ENCODE measurements around the gene MLF1.

Gene MLF1

DNA sequence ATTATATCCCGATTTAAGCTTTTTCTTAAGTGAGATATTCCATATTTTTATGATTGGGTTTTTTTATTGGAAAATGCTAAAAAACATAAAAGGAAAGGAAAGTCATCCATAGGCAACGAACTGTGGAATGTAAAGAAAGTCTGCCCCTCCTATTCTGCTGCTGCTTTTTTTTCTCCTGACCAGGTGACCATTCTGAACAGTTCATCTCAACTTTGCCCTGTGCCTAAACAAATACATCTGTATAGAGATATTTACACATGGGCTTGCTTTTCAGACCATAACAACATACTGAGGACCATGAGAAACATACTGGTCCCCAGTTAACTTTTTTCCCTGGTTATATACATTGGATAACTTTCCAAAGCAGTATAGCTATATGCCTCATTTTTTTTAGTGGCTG is 18.9 kb upstream of the MLF1 start:
- no peak overlapping the region for H3K27ac ChIP-seq (ENCODE audit: low read length)
- no peak overlapping the region for H3K9ac ChIP-seq (ENCODE audit: low read length in 2 of 2)
- no peaks in the 10 kb centered on the region for H3K36me3 ChIP-seq (ENCODE audit: control insufficient read depth in 2 of 2, insufficient read depth in 2 of 2, low read length in 2 of 2)
- H3K9me3 ChIP-seq (ENCODE audit: control insufficient read depth in 2 of 2, low read length in 2 of 2): no peaks in the 10 kb centered on the region
- H3K4me3 ChIP-seq (ENCODE audit: low read length in 2 of 2): no peak overlapping the region
- H3K4me1 ChIP-seq (ENCODE audit: control insufficient read depth, insufficient read depth, low read length): no peaks in the 10 kb centered on the region
- H3K27me3 ChIP-seq (ENCODE audit: control insufficient read depth in 1 of 2, insufficient read depth in 2 of 2, low read length in 2 of 2): no peaks in the 10 kb centered on the region

DNA sequence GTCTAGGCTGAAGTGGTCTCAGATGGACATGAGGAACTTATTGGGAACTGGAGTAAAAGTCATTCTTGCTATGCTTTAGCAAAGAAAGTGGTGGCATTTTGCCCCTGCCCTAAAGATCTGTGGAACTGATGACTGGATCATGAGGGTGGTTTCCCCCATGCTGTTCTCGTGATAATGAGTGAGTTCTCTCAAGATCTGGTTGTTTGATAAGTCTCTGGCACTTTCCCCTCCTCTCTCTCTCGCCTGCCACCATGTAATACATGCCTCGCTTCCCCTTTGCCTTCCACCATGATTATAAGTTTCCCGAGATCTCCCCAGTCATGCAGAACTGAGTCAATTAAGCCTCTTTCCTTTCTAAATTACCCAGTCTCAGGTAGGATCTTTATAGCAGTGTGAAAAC is 11.5 kb upstream of the MLF1 start:
- Histone ChIP-seq H3K36me3 (ENCODE audit: control insufficient read depth in 2 of 2, insufficient read depth in 2 of 2, low read length in 2 of 2) (no peaks in the 10 kb centered on the region), H3K9me3 (ENCODE audit: control insufficient read depth in 2 of 2, low read length in 2 of 2) (no peaks in the 10 kb centered on the region), H3K4me3 (ENCODE audit: low read length in 2 of 2) (no peak overlapping the region), H3K27me3 (ENCODE audit: control insufficient read depth in 1 of 2, insufficient read depth in 2 of 2, low read length in 2 of 2) (no peaks in the 10 kb centered on the region), H3K27ac (ENCODE audit: low read length) (no peak overlapping the region), H3K4me1 (ENCODE audit: control insufficient read depth, insufficient read depth, low read length) (no peaks in the 10 kb centered on the region), H3K9ac (ENCODE audit: low read length in 2 of 2) (no peak overlapping the region)

DNA sequence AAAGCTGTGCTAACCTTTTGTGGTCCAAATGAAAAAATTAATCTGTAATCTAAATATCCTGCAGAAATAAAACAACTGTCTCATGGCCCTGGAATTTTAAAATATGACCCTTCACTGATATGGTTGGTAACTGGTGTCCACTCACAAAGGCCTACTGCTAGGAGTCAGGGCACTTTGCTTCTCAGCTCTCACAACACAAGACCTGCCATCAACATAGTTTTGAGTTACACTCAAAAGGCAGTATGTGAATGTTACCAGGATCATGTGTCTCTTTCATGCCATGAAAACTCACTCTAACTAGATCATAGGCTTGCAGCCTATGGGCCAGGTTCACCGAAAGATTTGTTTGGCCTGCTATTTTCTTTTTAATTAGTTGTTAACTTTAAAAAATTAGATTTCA is 10.0 kb upstream of the MLF1 start:
- Histone ChIP-seq H3K9me3 (ENCODE audit: control insufficient read depth in 2 of 2, low read length in 2 of 2) (no peaks in the 10 kb centered on the region), H3K4me3 (ENCODE audit: low read length in 2 of 2) (no peak overlapping the region), H3K36me3 (ENCODE audit: control insufficient read depth in 2 of 2, insufficient read depth in 2 of 2, low read length in 2 of 2) (no peaks in the 10 kb centered on the region), H3K4me1 (ENCODE audit: control insufficient read depth, insufficient read depth, low read length) (no peaks in the 10 kb centered on the region), H3K27me3 (ENCODE audit: control insufficient read depth in 1 of 2, insufficient read depth in 2 of 2, low read length in 2 of 2) (no peaks in the 10 kb centered on the region), H3K27ac (ENCODE audit: low read length) (no peak overlapping the region), H3K9ac (ENCODE audit: low read length in 2 of 2) (no peak overlapping the region)

DNA sequence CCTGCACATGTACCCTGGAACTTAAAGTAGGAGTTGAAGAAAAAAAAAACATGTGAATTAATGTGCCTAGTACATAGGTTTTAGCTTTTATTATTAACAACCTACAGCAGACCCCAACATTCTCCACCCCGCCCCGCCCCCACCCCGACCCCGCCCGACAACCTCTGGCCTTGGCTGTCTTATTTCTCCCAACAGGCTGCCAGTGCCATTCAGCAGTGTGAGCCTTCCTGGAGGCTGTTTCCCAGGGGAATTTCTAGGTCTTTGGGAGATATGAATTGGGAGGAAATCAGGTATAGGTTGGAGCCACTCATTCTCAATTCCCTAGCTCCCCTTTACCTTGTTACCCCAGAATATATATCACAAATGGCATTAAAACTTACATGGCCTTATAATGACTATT is 8.3 kb upstream of the MLF1 start:
- Histone ChIP-seq H3K9ac (ENCODE audit: low read length in 2 of 2) (no peak overlapping the region), H3K36me3 (ENCODE audit: control insufficient read depth in 2 of 2, insufficient read depth in 2 of 2, low read length in 2 of 2) (no peaks in the 10 kb centered on the region), H3K4me1 (ENCODE audit: control insufficient read depth, insufficient read depth, low read length) (no peaks in the 10 kb centered on the region), H3K4me3 (ENCODE audit: low read length in 2 of 2) (no peak overlapping the region), H3K9me3 (ENCODE audit: control insufficient read depth in 2 of 2, low read length in 2 of 2) (no peaks in the 10 kb centered on the region), H3K27me3 (ENCODE audit: control insufficient read depth in 1 of 2, insufficient read depth in 2 of 2, low read length in 2 of 2) (no peaks in the 10 kb centered on the region), H3K27ac (ENCODE audit: low read length) (no peak overlapping the region)

DNA sequence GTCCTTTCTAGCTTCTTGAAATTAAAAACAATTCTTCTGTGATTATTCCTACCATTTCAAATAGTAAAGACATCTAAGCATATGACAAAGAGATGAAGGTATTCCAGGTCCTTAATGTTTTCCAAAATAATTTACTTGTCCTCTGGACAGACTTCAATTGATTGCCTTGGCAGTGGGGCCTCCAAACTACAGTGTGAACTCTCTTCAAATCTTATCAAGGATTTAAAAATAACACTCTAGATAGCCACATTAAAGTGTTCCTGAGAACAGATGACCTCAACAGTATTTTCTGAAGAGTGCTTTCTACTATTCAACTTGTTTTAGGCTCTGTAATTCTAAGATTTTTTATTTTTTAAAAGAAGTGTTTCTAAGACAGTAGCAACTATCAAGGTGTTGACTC is 7.9 kb upstream of the MLF1 start:
- Histone ChIP-seq H3K9me3 (ENCODE audit: control insufficient read depth in 2 of 2, low read length in 2 of 2) (no peaks in the 10 kb centered on the region), H3K27me3 (ENCODE audit: control insufficient read depth in 1 of 2, insufficient read depth in 2 of 2, low read length in 2 of 2) (no peaks in the 10 kb centered on the region), H3K36me3 (ENCODE audit: control insufficient read depth in 2 of 2, insufficient read depth in 2 of 2, low read length in 2 of 2) (no peaks in the 10 kb centered on the region), H3K4me1 (ENCODE audit: control insufficient read depth, insufficient read depth, low read length) (no peaks in the 10 kb centered on the region), H3K27ac (ENCODE audit: low read length) (no peak overlapping the region), H3K4me3 (ENCODE audit: low read length in 2 of 2) (no peak overlapping the region), H3K9ac (ENCODE audit: low read length in 2 of 2) (no peak overlapping the region)

DNA sequence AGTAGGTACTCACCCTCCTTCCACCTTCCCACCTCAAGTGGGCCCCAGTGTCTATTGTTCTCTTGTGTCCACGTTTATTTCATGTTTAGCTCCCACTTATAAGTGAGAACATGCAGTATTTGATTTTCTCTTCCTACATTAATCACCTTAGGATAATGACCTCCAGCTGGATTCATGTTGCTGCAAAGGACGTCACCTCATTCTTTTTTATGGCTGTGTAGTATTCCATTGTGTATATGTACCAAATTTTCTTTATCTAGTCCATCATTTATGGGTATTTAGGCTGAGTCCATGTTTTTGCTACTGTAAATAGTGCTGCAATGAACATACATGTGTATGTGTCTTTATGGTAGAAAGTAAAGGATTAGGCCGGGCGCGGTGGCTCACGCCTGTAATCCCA is 5.9 kb upstream of the MLF1 start:
- Histone ChIP-seq H3K27me3 (ENCODE audit: control insufficient read depth in 1 of 2, insufficient read depth in 2 of 2, low read length in 2 of 2) (no peaks in the 10 kb centered on the region), H3K9me3 (ENCODE audit: control insufficient read depth in 2 of 2, low read length in 2 of 2) (no peaks in the 10 kb centered on the region), H3K4me1 (ENCODE audit: control insufficient read depth, insufficient read depth, low read length) (no peaks in the 10 kb centered on the region), H3K9ac (ENCODE audit: low read length in 2 of 2) (no peak overlapping the region), H3K27ac (ENCODE audit: low read length) (no peak overlapping the region), H3K36me3 (ENCODE audit: control insufficient read depth in 2 of 2, insufficient read depth in 2 of 2, low read length in 2 of 2) (no peaks in the 10 kb centered on the region), H3K4me3 (ENCODE audit: low read length in 2 of 2) (no peak overlapping the region)

DNA sequence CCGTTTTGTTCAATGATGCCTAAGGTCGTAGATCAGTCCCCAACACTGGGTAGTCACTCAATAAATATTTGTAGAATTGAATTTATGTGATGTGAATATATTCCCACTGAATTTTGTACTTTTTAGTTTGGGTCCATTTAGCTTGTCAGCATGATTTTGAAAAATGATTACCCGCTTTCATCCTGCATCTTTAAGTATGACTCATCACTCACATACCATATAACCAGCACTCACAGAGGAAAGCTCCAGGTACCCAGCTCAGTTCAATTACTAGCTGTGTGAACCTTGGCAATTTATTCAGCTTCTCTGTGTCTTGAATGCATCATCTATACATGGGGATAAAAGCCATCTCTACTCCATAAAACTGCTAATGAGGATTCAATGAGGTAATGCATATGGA is 2.2 kb upstream of the MLF1 start:
- H3K27me3 ChIP-seq (ENCODE audit: control insufficient read depth in 1 of 2, insufficient read depth in 2 of 2, low read length in 2 of 2): no peaks in the 10 kb centered on the region
- H3K4me1 ChIP-seq (ENCODE audit: control insufficient read depth, insufficient read depth, low read length): peaks cover 18% of the 10 kb centered on the region
- no peaks in the 10 kb centered on the region for H3K36me3 ChIP-seq (ENCODE audit: control insufficient read depth in 2 of 2, insufficient read depth in 2 of 2, low read length in 2 of 2)
- no peaks in the 10 kb centered on the region for H3K9me3 ChIP-seq (ENCODE audit: control insufficient read depth in 2 of 2, low read length in 2 of 2)
- no peak overlapping the region for H3K9ac ChIP-seq (ENCODE audit: low read length in 2 of 2)
- H3K27ac ChIP-seq (ENCODE audit: low read length): no peak overlapping the region
- no peak overlapping the region for H3K4me3 ChIP-seq (ENCODE audit: low read length in 2 of 2)

DNA sequence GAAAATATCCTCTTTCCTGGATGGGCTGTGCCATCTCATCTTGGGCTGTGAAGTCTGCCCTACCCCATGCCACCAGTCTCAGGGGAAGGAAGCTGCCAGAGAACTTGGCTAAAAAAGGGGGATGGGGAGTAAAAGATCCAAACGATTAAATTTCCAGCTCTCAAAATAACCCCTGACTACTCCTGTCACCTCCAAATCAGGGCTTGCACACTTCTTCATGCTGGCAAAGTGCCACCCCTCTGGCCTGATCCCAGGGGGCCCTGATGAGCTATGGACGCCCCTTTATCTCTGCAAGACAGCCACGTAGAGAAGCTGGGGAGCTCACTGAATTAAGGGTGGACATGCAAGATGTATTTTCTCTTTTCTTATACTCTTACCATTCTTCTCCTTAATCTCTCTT is 1.2 kb upstream of the MLF1 start:
- Histone ChIP-seq H3K27ac (ENCODE audit: low read length) (no peak overlapping the region), H3K36me3 (ENCODE audit: control insufficient read depth in 2 of 2, insufficient read depth in 2 of 2, low read length in 2 of 2) (no peaks in the 10 kb centered on the region), H3K9me3 (ENCODE audit: control insufficient read depth in 2 of 2, low read length in 2 of 2) (no peaks in the 10 kb centered on the region), H3K4me1 (ENCODE audit: control insufficient read depth, insufficient read depth, low read length) (peaks cover 18% of the 10 kb centered on the region), H3K9ac (ENCODE audit: low read length in 2 of 2) (no peak overlapping the region), H3K27me3 (ENCODE audit: control insufficient read depth in 1 of 2, insufficient read depth in 2 of 2, low read length in 2 of 2) (no peaks in the 10 kb centered on the region), H3K4me3 (ENCODE audit: low read length in 2 of 2) (no peak overlapping the region)

DNA sequence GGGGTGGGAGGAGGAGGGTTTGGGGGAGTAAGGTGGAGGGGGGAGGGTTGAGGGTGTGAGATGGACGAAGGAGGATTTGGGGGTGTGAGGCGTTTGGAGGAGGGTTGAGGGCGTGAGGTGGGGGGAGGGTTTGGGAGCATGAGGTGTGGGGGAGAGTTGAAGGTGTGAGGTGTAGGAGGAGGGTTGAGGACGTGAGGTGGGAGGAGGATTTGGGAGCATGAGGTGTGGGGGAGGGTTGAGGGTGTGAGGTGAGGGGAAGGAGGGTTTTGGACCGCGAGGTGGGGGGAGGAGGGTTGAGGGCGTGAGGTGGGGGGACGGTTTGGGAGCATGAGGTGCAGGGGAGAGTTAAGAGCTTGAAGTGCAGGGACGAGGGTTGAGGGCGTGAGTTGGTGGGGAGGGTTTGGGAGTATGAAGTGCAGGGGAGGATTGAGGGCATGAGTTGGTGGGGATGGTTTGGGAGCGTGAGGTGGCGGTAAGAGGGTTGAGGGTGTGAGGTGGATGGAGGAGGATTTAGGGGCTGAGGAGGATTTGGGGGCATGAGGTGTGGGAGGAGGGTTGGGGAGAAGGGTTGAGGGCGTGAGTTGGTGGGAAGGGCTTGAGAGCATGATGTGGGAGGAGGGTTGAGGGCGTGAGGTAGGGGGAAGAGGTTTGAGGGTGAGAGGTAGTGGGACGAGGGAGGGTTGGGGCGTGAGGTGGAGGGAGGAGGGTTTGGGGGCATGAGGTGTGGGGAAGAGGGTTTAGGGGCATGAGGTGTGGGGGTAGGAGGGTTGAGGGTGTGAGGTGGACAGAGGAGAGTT is 1.2 kb downstream of the MLF1 start:
- H3K27ac ChIP-seq (ENCODE audit: low read length): no peak overlapping the region
- peak overlapping the region in 1 of 2 donors; percentile 90 for H3K4me3 ChIP-seq (ENCODE audit: low read length in 2 of 2)
- no peaks in the 10 kb centered on the region for H3K36me3 ChIP-seq (ENCODE audit: control insufficient read depth in 2 of 2, insufficient read depth in 2 of 2, low read length in 2 of 2)
- H3K4me1 ChIP-seq (ENCODE audit: control insufficient read depth, insufficient read depth, low read length): peaks cover 18% of the 10 kb centered on the region
- H3K9me3 ChIP-seq (ENCODE audit: control insufficient read depth in 2 of 2, low read length in 2 of 2): no peaks in the 10 kb centered on the region
- H3K9ac ChIP-seq (ENCODE audit: low read length in 2 of 2): no peak overlapping the region
- H3K27me3 ChIP-seq (ENCODE audit: control insufficient read depth in 1 of 2, insufficient read depth in 2 of 2, low read length in 2 of 2): no peaks in the 10 kb centered on the region

DNA sequence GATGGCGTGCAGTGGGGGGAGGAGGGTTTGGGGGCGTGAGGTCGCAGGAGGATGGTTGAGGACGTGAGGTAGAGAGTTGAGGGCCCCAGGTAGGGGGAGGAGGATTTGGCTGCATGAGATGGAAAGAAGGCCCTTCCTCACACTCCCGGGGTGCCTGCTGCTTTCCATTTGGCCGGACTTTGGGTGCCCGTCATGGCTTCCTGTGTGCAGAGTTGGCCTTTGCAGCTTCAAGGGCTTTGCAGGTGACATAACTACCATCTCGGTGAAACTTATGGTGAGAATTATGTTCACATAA is 1.7 kb downstream of the MLF1 start:
- Histone ChIP-seq H3K36me3 (ENCODE audit: control insufficient read depth in 2 of 2, insufficient read depth in 2 of 2, low read length in 2 of 2) (no peaks in the 10 kb centered on the region), H3K9me3 (ENCODE audit: control insufficient read depth in 2 of 2, low read length in 2 of 2) (no peaks in the 10 kb centered on the region), H3K4me3 (ENCODE audit: low read length in 2 of 2) (no peak overlapping the region), H3K27me3 (ENCODE audit: control insufficient read depth in 1 of 2, insufficient read depth in 2 of 2, low read length in 2 of 2) (no peaks in the 10 kb centered on the region), H3K9ac (ENCODE audit: low read length in 2 of 2) (no peak overlapping the region), H3K4me1 (ENCODE audit: control insufficient read depth, insufficient read depth, low read length) (peaks cover 18% of the 10 kb centered on the region), H3K27ac (ENCODE audit: low read length) (no peak overlapping the region)

DNA sequence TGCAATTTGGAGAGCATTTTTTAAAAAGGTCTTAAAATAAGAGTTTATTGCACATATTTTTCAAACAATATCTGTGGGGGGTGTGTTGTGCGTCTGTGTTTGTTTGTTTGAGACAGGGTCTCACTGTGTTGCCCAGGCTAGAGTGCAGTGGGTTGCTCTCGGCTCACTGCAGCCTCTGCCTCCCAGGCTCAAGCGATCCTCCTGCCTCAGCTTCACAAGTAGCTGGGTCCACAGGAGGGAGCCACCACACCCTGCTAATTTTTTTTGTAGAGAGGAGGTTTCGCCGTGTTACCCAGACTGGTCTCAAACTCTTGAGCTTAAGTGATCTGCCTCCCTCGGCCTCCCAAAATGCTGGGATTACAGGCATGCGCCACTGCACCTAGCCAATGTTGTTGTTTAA is 2.7 kb downstream of the MLF1 start:
- H3K36me3 ChIP-seq (ENCODE audit: control insufficient read depth in 2 of 2, insufficient read depth in 2 of 2, low read length in 2 of 2): no peaks in the 10 kb centered on the region
- H3K4me1 ChIP-seq (ENCODE audit: control insufficient read depth, insufficient read depth, low read length): peaks cover 18% of the 10 kb centered on the region
- no peaks in the 10 kb centered on the region for H3K9me3 ChIP-seq (ENCODE audit: control insufficient read depth in 2 of 2, low read length in 2 of 2)
- H3K27ac ChIP-seq (ENCODE audit: low read length): no peak overlapping the region
- no peak overlapping the region for H3K9ac ChIP-seq (ENCODE audit: low read length in 2 of 2)
- H3K27me3 ChIP-seq (ENCODE audit: control insufficient read depth in 1 of 2, insufficient read depth in 2 of 2, low read length in 2 of 2): no peaks in the 10 kb centered on the region
- no peak overlapping the region for H3K4me3 ChIP-seq (ENCODE audit: low read length in 2 of 2)
